Limb (tissue), 2 donors: Measurements from ENCODE around the gene NOVA2.
A peak's percentile ranks its signal among the peaks of the same experiment; 100 is the strongest.
"Not testable (repeated sequence)": the region's sequence is repeated elsewhere in the genome, so short reads cannot be mapped to it uniquely, and the experiment has no call there.

ENCODE experiments used
- DNase-seq, 2 donors: peaks; one replicate each; pipeline ENCODE4 v3.0.0-alpha.2; 2016; ENCODE audit errors: extremely low spot score in 2 of 2

NOVA2 gene

DNA sequence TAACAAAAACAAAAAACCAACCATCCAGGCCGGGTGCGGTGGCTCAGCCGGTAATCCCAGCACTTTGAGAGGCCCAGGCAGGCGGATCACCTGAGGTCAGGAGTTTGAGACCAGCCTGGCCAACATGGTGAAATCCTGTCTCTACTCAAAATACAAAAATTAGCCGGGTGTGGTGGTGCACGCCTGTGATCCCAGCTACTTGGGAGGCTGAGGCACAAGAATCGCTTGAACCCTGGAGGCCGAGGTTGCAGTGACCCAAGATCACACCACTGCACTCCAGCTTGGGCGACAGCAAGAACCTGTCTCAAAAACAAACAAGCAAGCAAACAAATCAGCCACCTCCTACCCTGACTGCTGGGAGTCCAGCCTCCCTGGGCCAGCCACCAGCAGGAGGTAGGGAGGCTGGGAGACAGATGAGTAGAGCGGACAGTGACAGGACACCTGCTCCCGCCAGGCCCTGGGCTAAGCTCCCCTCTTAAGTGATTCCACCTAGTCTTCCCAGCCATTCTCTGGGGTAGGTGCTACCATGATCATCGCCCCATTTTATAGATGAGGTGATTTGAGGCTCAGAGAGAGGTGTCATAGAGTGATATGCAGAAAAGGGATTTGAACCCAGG, 77.6 kb downstream of the NOVA2 start:
- not testable (repeated sequence) for DNase-seq

DNA sequence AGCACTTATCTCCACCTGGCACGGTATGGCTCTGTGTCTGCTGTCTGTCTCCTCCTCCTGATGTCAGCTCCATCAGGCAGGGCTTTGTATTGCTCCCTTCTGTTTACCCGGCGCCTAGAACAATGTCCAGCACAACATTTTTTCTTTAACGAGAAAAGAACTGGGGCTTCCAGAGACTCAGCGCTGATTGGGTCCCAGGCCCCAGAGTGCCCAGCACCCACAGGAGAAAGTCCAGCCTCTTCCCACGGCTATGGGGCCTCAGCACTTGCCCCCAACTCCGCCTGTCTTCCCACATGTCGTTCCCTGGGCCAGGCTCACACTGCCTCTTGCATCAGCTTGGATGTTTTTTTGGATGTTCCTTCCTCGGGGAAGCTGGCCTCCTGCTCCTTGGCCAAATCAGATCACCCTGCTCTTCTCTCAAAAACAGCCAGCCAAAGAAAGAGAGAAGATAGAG, 78.1 kb downstream of the NOVA2 start:
- no peak for DNase-seq

DNA sequence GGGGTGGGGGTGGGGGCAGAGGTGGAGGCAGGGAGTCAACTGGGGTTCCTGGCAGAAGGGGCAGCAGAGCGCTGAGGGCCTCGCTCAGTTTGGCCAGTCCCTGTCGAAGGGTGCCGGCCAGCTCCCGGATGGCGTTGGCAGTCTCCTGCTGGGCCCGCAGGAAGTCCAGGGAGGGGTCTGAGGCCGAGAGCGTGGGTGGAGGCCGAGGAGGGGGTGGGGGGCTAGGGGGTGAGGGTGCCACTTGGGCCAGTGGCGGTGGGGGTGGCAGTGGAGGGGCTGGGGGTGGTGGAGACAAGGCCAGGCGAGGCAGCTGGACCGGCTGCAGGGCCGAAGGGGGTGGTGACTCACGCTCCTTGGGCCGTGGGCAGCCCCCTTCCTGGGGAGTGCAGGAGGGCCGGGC, 82.8 kb downstream of the NOVA2 start:
- no peak for DNase-seq

DNA sequence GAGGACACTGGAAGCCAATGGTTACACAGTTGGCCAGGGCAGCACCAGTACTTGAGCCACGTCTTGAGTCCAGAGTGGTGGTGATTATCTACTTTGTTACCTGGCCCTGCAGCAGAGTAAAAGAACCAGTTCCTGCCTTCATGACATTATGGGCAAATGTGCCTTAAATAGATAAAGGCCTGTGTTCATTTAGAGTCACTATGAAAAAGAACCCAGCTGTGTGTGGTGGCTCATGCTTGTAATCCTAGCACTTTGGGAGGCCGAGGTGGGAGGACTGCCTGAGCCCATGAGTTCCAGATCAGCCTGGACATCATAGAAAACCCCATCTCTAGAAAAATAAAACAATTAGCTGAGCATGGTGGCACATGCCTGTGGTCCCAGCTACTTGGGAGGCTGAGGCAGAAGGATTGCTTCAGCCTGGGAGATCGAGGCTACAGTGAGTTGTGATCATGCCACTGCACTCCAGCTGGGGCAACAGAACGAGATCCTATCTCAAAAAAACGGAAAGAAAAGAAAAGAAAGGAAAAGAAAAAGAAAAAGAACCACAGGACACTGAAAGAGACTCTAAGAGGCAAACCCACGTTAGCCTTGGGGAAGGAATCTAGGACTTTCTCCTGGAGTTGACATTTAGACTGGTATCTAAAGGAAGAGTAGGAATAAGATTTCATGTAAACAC, 84.3 kb downstream of the NOVA2 start:
- DNase-seq = no peak

- DNase-seq = no peak
These were observed 86.4 kb downstream of the NOVA2 start for GRCh38 chr19:45887200-45887710.

DNA sequence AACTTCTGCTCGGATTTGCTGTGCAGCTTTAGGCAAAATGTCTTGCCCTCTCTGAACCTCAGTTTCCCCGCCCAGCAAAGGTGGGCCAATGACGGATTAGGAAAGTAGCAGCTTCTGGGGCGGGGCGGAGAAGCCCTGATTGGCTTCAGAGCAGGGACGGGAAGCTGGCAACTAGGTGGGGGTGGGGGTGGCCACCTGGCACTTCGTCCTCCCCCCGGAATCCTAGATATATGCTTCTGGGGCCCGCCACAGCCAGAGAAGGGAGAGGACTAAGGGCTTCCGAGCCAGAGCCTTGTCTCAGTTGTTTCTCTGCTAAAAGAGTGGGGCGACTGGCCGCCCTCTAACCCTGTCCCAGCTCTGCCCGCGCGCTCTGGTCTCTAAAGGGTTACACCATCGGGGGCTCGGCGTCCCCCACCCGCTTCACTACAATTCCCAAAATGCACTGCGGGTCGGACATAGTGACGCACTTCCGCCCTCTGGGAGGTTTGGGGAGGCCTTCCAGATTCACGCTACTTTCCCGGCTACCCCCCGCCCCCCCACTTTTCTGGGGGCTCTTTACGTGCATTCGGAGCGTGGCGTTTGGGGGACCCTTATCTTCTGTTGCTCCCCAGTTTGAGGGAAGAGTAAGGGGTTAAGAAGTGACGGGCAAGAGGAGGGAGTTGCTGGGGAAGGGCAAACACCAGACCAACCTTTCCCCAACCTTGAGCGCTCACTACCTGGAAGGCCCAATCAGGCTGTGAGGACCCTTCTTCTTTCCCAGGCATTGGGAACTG, 87.1 kb downstream of the NOVA2 start:
- peak; percentile 89 to 96 for DNase-seq

- DNase-seq = peak; percentile 93 to 95
These were observed 87.9 kb downstream of the NOVA2 start, which contains the start of gene IRF2BP1 for GRCh38 chr19:45885556-45886426. Gene IRF2BP1, minus strand, starts transcription at chr19:45886141. Its CDS starts 367 bp downstream, at chr19:45885774.

- peak in 1 of 2 donors; percentile 60 for DNase-seq
These were observed 88.7 kb downstream of the NOVA2 start for GRCh38 chr19:45884682-45885555.

DNA sequence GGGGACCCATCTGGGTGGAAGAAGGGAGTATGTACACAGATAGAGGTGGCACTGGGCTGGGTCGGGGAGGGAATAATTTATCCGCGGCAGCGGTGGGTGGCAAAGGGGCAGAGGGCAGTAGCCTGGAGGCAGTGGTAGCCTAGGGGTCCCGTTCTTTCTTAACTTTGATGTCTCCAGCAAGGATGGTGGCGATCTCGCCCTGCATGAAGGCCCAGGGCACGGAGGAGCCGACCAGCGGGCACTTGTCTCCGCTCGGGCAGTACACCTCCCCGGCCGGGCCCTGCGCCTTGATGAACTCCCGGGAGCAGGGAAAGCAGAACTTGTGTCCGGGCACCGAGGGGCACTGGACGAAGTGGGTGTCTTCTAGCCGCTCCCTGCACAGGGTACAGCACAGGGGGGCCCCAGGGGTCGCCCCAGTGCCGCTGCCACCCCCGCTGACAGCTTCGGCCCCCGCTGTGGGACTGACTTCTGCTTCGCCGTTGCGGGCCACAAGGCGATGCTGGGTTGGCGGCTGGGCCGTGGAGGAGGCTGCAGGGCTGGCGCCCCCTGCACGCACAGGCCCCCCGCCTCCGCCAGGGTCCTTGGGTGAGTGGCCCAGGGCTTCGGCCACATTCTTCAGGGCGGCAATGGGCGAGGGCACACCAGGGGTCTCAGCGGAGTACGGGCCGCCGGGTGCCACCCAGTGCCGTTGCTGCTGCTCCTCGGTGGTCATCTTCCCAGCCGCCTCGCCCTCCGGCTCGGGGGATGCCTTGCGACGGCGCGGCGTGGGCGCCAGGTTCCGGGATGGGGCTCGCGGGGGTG, 89.6 kb downstream of the NOVA2 start:
- no peak for DNase-seq
